Glutamatergic neuron (in vitro differentiated cells): ENCODE results near the gene SMIM1. TPM values are rescaled to one million over a fixed set of nuclear protein-coding genes. Genes with fewer than 3 reads are reported as not detected.

ENCODE experiments used
- DNase-seq: peaks from one replicate; pipeline ENCODE4 v3.0.0; 2022
- H3K27ac Mint-ChIP-seq: one replicate; pipeline ENCODE4 v1.8.0; 2020; ENCODE audit warnings: mild to moderate bottlenecking, mixed read lengths, inconsistent platforms; ENCODE audit not compliant: unreplicated experiment
- H3K27me3 Mint-ChIP-seq: one replicate; pipeline ENCODE4 v1.8.0; 2020; ENCODE audit warnings: mild to moderate bottlenecking, moderate library complexity, mixed read lengths, inconsistent platforms; ENCODE audit not compliant: unreplicated experiment
- H3K36me3 Mint-ChIP-seq: one replicate; pipeline ENCODE4 v1.8.0; 2020; ENCODE audit warnings: mild to moderate bottlenecking, mixed read lengths, inconsistent platforms; ENCODE audit not compliant: unreplicated experiment
- H3K4me1 Mint-ChIP-seq: one replicate; pipeline ENCODE4 v1.8.0; 2020; ENCODE audit warnings: mild to moderate bottlenecking, low read depth, mixed read lengths, inconsistent platforms; ENCODE audit not compliant: unreplicated experiment
- H3K4me3 Mint-ChIP-seq: one replicate; pipeline ENCODE4 v1.8.0; 2020; ENCODE audit warnings: mild to moderate bottlenecking, mixed read lengths, inconsistent platforms; ENCODE audit not compliant: unreplicated experiment
- H3K9me3 Mint-ChIP-seq: one replicate; pipeline ENCODE4 v1.8.0; 2020; ENCODE audit warnings: mild to moderate bottlenecking, moderate library complexity, mixed read lengths, inconsistent platforms; ENCODE audit not compliant: unreplicated experiment
- CTCF ChIP-seq: fragments of 200-600 bp; sonication (generic); IDR thresholded peaks from one replicate; pipeline ENCODE4 v1.5.0; 2021; ENCODE audit not compliant: partially characterized antibody, unreplicated experiment
- total RNA-seq: library from RNA; stranded (reverse); fragmentation: NEBNext Ultra II Directional; extraction: Animal tissue kit (Norgen Biotek cat#: 25700); gene quantifications from one replicate; pipeline ENCODE4 v1.2.1, GENCODE V29; 2021; ENCODE audit not compliant: unreplicated experiment

Gene SMIM1
- total RNA-seq, 1 donor from 2014 or later, result 7.5 TPM

DNA sequence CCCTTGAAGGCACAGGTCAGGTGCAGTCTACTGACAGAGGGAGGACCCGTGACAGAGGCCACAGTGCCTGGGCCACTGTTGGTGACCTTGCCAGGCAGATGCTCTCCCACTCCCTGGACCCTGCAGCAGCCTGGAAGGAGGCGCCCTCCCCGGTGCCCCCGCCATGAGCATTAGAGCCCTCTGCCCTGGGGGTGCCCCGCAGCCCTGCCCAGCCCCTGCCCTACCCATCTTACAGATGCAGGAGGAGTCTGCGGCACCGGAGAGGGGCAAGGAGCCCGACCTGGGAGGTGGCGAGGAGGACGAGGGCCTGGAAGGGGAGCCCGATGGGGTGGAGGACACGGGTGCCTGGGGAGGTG is 9.7 kb upstream of the SMIM1 start:
- Mint-ChIP-seq H3K9me3 (peaks cover 16% of the 10 kb centered on the region), H3K27ac (no peak overlapping the region), H3K4me1 (peaks cover 5% of the 10 kb centered on the region), H3K36me3 (peaks cover 10% of the 10 kb centered on the region), H3K27me3 (peaks cover 13% of the 10 kb centered on the region), H3K4me3 (no peak overlapping the region)
- TF ChIP-seq CTCF, result no peak
- no peak for DNase-seq

DNA sequence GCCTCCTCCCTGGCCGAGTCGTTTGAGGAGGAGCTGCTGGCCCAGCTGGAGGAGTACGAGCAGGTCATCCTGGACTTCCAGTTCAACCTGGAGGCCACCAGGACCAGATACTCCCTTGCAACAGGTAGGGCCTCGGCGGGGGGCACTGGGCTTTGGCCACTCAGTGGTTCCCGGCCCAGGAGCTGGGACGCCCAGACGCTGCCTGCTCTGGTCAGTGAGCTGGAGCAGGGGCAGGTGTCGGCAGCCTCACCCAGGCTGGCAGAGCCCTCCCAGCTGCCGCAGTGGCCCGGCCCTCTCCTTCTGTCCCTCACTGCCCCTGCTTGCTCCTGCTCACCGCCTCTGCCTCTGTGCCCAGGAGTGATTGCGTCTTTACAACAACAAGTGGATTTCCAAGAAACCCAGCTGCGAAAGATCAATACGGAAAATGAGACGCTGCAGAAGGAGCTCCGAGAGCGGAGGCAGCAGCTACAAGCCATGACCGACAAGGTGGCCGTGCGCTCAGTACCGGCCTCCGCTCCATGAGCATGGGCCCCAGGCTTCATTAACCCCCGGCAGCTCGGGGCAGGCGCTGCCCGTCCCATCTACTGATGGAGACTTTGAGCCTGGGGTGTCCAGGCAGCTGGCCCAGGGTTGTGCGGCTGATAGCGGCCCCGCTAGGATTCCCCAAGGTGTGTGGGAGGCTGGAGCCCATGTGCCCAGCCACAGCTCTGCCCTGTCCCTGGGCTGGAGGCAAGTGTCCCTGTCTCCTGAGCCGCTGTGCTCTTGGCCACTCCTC is 9.0 kb upstream of the SMIM1 start:
- H3K9me3 Mint-ChIP-seq, result peaks cover 16% of the 10 kb centered on the region
- DNase-seq, result no peak
- peak overlapping the region; percentile 68 for H3K27ac Mint-ChIP-seq
- no peak overlapping the region for H3K4me3 Mint-ChIP-seq
- H3K27me3 Mint-ChIP-seq, result peaks cover 13% of the 10 kb centered on the region
- H3K36me3 Mint-ChIP-seq, result peaks cover 10% of the 10 kb centered on the region
- TF ChIP-seq CTCF, result no peak
- peaks cover 5% of the 10 kb centered on the region for H3K4me1 Mint-ChIP-seq

DNA sequence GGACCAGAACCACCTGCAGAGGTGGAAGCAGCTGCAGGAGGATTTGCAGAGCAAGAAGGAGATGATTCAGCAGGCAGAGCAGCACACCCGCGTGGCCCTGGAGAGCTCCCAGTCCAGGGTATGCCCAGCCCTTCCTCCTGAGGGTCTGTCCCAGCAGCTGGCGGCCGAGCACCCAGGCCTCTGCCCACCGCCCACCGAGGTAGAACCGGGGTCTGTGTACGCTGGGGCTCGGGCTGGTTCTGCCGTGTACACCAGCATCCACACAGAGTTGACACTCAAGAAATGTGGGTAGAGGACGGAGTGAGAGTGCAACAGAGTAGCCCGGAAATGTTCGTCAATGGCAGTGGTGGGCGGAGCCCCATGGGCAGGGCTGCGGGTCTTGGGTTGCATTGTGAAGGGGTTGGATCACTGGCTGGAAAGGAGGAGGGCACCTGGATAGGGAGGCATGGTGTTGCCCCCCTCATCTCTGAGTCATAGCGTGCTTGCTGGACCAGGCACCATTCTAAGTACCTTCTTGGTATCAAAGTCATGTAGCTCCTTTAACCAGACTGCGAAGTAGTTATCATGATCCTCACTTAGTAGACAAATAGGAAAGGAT is 5.1 kb upstream of the SMIM1 start:
- Mint-ChIP-seq H3K27ac (no peak overlapping the region), H3K4me1 (peaks cover 12% of the 10 kb centered on the region), H3K36me3 (no peaks in the 10 kb centered on the region), H3K9me3 (peaks cover 9% of the 10 kb centered on the region), H3K27me3 (peaks cover 11% of the 10 kb centered on the region), H3K4me3 (no peak overlapping the region)
- DNase-seq, result no peak
- no peak for TF ChIP-seq CTCF

- Mint-ChIP-seq H3K4me1 (peaks cover 12% of the 10 kb centered on the region), H3K36me3 (no peaks in the 10 kb centered on the region)
- no peak for DNase-seq
Measured at GRCh38 chr1:3768811-3769390, 3.6 kb upstream of the SMIM1 start.

More at GRCh38 chr1:3768811-3769390, 3.6 kb upstream of the SMIM1 start:
- TF ChIP-seq CTCF, result no peak
- no peak overlapping the region for H3K4me3 Mint-ChIP-seq
- H3K9me3 Mint-ChIP-seq, result peaks cover 7% of the 10 kb centered on the region
- peaks cover 9% of the 10 kb centered on the region for H3K27me3 Mint-ChIP-seq
- no peak overlapping the region for H3K27ac Mint-ChIP-seq
